IMR-90 (cell line): ENCODE data around the gene GCH1.

ENCODE experiments used
- CEBPB ChIP-seq: IDR thresholded peaks from 2 replicates; pipeline ENCODE4 v1.6.1; 2012; ENCODE audit warnings: low read depth, low read length, improper control_type of control experiment
- FOS ChIP-seq: fragments of 150-350 bp; IDR thresholded peaks from 2 replicates; pipeline ENCODE4 v1.6.1; 2016; ENCODE audit warnings: low read depth, low read length
- MAZ ChIP-seq: IDR thresholded peaks from 2 replicates; pipeline ENCODE4 v1.6.1; 2012; ENCODE audit warnings: low read depth, mild to moderate bottlenecking, low read length, improper control_type of control experiment, moderate library complexity, borderline replicate concordance
- POLR2A ChIP-seq: IDR thresholded peaks from 2 replicates; pipeline ENCODE4 v1.6.1; 2012; ENCODE audit warnings: mild to moderate bottlenecking, low read depth, low read length
- RAD21 ChIP-seq: IDR thresholded peaks from 2 replicates; pipeline ENCODE4 v1.6.1; 2012; ENCODE audit warnings: low read length, improper control_type of control experiment
- RCOR1 ChIP-seq: IDR thresholded peaks from 2 replicates; pipeline ENCODE4 v1.6.1; 2012; ENCODE audit warnings: mild to moderate bottlenecking, low read length, improper control_type of control experiment; ENCODE audit not compliant: insufficient replicate concordance
- RFX5 ChIP-seq: IDR thresholded peaks from 2 replicates; pipeline ENCODE4 v1.8.0; 2012; ENCODE audit warnings: low read depth, mild to moderate bottlenecking, low read length, moderate library complexity
- TF ChIP-seq, protein P1 (sequence below): conservative IDR thresholded peaks from 2 replicates; pipeline ENCODE4 v1.5.1; 2012; ENCODE audit warnings: mild to moderate bottlenecking, low read depth, low read length, improper control_type of control experiment
- TF ChIP-seq, protein P2 (sequence below): fragments of 150-350 bp; IDR thresholded peaks from 2 replicates; pipeline ENCODE4 v1.6.1; 2017; ENCODE audit warnings: mild to moderate bottlenecking, antibody characterized with exemption, low read length, low read depth
- TF ChIP-seq, protein P3 (sequence below): fragments of 150-350 bp; IDR thresholded peaks from 2 replicates; pipeline ENCODE4 v1.6.1; 2016; ENCODE audit warnings: low read depth, mild to moderate bottlenecking, low read length, moderate library complexity, borderline replicate concordance

DNA sequence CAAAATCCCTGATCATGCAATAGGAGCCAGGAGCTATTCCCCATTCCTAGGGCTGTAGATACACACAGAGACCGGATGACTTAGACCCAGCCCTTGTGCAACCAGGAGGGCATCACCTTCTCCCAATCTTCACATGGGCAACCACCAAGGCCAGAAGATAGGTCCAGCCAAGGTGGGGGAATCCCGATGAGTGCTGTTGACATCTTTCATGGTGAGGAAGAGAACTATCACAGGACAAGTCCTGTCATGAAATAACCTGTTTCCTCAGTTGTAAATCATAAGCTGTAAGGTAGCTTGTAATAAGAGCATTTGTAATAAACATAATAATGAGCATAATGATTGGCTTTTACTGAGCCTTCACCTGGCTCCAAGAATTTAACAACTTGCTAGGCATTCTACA lies 89.5 kb downstream of the GCH1 start:
- TF ChIP-seq MAZ (no peak), POLR2A (no peak), RFX5 (no peak), RAD21 (no peak), RCOR1 (no peak), FOS (no peak), CEBPB (no peak)
- TF ChIP-seq, protein P1, sequence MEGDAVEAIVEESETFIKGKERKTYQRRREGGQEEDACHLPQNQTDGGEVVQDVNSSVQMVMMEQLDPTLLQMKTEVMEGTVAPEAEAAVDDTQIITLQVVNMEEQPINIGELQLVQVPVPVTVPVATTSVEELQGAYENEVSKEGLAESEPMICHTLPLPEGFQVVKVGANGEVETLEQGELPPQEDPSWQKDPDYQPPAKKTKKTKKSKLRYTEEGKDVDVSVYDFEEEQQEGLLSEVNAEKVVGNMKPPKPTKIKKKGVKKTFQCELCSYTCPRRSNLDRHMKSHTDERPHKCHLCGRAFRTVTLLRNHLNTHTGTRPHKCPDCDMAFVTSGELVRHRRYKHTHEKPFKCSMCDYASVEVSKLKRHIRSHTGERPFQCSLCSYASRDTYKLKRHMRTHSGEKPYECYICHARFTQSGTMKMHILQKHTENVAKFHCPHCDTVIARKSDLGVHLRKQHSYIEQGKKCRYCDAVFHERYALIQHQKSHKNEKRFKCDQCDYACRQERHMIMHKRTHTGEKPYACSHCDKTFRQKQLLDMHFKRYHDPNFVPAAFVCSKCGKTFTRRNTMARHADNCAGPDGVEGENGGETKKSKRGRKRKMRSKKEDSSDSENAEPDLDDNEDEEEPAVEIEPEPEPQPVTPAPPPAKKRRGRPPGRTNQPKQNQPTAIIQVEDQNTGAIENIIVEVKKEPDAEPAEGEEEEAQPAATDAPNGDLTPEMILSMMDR: no peak
- TF ChIP-seq, protein P2, sequence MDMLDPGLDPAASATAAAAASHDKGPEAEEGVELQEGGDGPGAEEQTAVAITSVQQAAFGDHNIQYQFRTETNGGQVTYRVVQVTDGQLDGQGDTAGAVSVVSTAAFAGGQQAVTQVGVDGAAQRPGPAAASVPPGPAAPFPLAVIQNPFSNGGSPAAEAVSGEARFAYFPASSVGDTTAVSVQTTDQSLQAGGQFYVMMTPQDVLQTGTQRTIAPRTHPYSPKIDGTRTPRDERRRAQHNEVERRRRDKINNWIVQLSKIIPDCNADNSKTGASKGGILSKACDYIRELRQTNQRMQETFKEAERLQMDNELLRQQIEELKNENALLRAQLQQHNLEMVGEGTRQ: no peak
- TF ChIP-seq, protein P3, sequence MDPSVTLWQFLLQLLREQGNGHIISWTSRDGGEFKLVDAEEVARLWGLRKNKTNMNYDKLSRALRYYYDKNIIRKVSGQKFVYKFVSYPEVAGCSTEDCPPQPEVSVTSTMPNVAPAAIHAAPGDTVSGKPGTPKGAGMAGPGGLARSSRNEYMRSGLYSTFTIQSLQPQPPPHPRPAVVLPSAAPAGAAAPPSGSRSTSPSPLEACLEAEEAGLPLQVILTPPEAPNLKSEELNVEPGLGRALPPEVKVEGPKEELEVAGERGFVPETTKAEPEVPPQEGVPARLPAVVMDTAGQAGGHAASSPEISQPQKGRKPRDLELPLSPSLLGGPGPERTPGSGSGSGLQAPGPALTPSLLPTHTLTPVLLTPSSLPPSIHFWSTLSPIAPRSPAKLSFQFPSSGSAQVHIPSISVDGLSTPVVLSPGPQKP: no peak
